GM12878 (cell line): Measurements from ENCODE around the gene SSR3. TPM values are rescaled to one million over a fixed set of nuclear protein-coding genes. Genes with fewer than 3 reads are reported as not detected.

Experiments
- ATAC-seq: fragments of 200-7000 bp; cut with Tn5 transposase; 3 replicates; pipeline ENCODE4 v1.9.1; 2020; ENCODE audit warnings: mild to moderate bottlenecking, moderate library complexity
- BruUV-seq: library from RNA; stranded (reverse); fragments of 400-500 nt; replicated peaks from 2 replicates; lab custom pipeline; 2021; lab: Mats Ljungman, UMichigan
- CTCF ChIA-PET: fragments of 300-600 bp; sonication (Branson Sonifier 250); formaldehyde crosslinking; extraction: SDS; loops from one replicate; lab custom pipeline; 2021; ENCODE audit warnings: inconsistent platforms; lab: Yijun Ruan, JAX
- POLR2A ChIA-PET: fragments of 350-600 bp; formaldehyde crosslinking; extraction: SDS; loops from one replicate; lab custom pipeline; 2021; ENCODE audit warnings: inconsistent platforms; lab: Charles Lee
- RAD21 ChIA-PET: fragments of 300-600 bp; sonication (Branson Sonifier 250); formaldehyde crosslinking; loops from one replicate; lab custom pipeline; 2023; ENCODE audit warnings: antibody characterized with exemption; ENCODE audit not compliant: unreplicated experiment; lab: Charles Lee
- SMC1A ChIA-PET: fragments of 300-600 bp; sonication (Branson Sonifier 250); formaldehyde crosslinking; loops from one replicate; lab custom pipeline; 2023; ENCODE audit not compliant: unreplicated experiment, uncharacterized antibody; lab: Charles Lee
- DNase-seq: peaks from one replicate; pipeline ENCODE4 v3.0.0-alpha.2; 2011; ENCODE audit warnings: low read depth, low spot score
- FAIRE-seq: peaks from 3 replicates; lab custom pipeline; 2011; peaks lifted over from hg19 to GRCh38; lab: Jason Lieb, UNC
- H2AFZ ChIP-seq: 2 replicates; pipeline ENCODE4 v1.6.0; 2011; ENCODE audit warnings: low read depth, low read length, control low read depth; ENCODE audit not compliant: control insufficient read depth
- H3K27ac ChIP-seq: 2 replicates; pipeline ENCODE4 v1.5.1; 2011; ENCODE audit warnings: control low read depth; ENCODE audit not compliant: control insufficient read depth, insufficient read depth
- H3K27me3 ChIP-seq, 2 experiments: replicated peaks in 1 of 2; 2 replicates each; pipeline versions ENCODE4 v1.6.0 to v1.6.1; 2011; ENCODE audit warnings: low read length in 1 of 2; ENCODE audit not compliant: control insufficient read depth in 2 of 2, insufficient read depth in 2 of 2
- H3K36me3 ChIP-seq, 2 experiments: 2 replicates each; pipeline ENCODE4 v1.5.1; 2011; ENCODE audit warnings: low read length in 1 of 2; ENCODE audit not compliant: control insufficient read depth in 2 of 2, insufficient read depth in 2 of 2
- H3K4me1 ChIP-seq: 2 replicates; pipeline ENCODE4 v1.6.1; 2011; ENCODE audit warnings: mild to moderate bottlenecking, low read length, moderate library complexity, mixed read lengths; ENCODE audit not compliant: control insufficient read depth, insufficient read depth
- H3K4me2 ChIP-seq: 2 replicates; pipeline ENCODE4 v1.6.0; 2011; ENCODE audit warnings: control low read depth; ENCODE audit not compliant: control insufficient read depth, insufficient read depth
- H3K4me3 ChIP-seq: fragments of 200-600 bp; sonication (generic); 2 replicates; pipeline ENCODE4 v1.5.1; 2016
- H3K79me2 ChIP-seq: 2 replicates; pipeline ENCODE4 v1.6.0; 2011; ENCODE audit warnings: low read length; ENCODE audit not compliant: control insufficient read depth, insufficient read depth
- H3K9ac ChIP-seq: 2 replicates; pipeline ENCODE4 v1.8.0; 2011; ENCODE audit warnings: low read length, control low read depth, mixed read lengths; ENCODE audit not compliant: control insufficient read depth, insufficient read depth
- H3K9me3 ChIP-seq: replicated peaks from 3 replicates; pipeline ENCODE4 v1.5.1; 2011; ENCODE audit warnings: mild to moderate bottlenecking, low read length; ENCODE audit not compliant: control insufficient read depth, insufficient read depth
- H4K20me1 ChIP-seq: 2 replicates; pipeline ENCODE4 v1.6.0; 2011; ENCODE audit not compliant: control insufficient read depth, insufficient read depth
- BACH1 ChIP-seq: fragments of 450-650 bp; IDR thresholded peaks from 2 replicates; pipeline ENCODE4 v1.6.1; 2017; ENCODE audit warnings: mild to moderate bottlenecking, borderline replicate concordance
- CREM ChIP-seq: IDR thresholded peaks from 2 replicates; pipeline ENCODE4 v1.6.1; 2014; ENCODE audit warnings: antibody characterized with exemption, low read depth
- DPF2 ChIP-seq: fragments of 450-650 bp; IDR thresholded peaks from 2 replicates; pipeline ENCODE4 v1.6.1; 2017; ENCODE audit warnings: mild to moderate bottlenecking
- IRF3 ChIP-seq: fragments of 450-650 bp; IDR thresholded peaks from 2 replicates; pipeline ENCODE4 v1.6.1; 2014; ENCODE audit warnings: mild to moderate bottlenecking
- IRF5 ChIP-seq: fragments of 450-650 bp; IDR thresholded peaks from 2 replicates; pipeline ENCODE4 v1.6.1; 2017; ENCODE audit warnings: borderline replicate concordance
- JUND ChIP-seq: IDR thresholded peaks from 2 replicates; pipeline ENCODE4 v1.6.1; 2012; ENCODE audit warnings: low read depth, mild to moderate bottlenecking, low read length, improper control_type of control experiment, moderate library complexity
- MTA3 ChIP-seq: IDR thresholded peaks from 2 replicates; pipeline ENCODE4 v1.6.1; 2012; ENCODE audit warnings: low read length, inconsistent platforms, borderline replicate concordance
- MXI1 ChIP-seq: fragments of 150-350 bp; IDR thresholded peaks from 2 replicates; pipeline ENCODE4 v1.6.1; 2011; ENCODE audit warnings: low read depth, mild to moderate bottlenecking, inconsistent platforms, low read length, improper control_type of control experiment
- NRF1 ChIP-seq: conservative IDR thresholded peaks from 2 replicates; pipeline ENCODE4 v1.6.1; 2011; ENCODE audit warnings: mild to moderate bottlenecking, low read depth, low read length, improper control_type of control experiment
- STAT3 ChIP-seq: IDR thresholded peaks from 2 replicates; pipeline ENCODE4 v1.6.1; 2011; ENCODE audit warnings: low read depth, low read length, improper control_type of control experiment
- ZNF274 ChIP-seq: IDR thresholded peaks from one replicate; pipeline ENCODE4 v1.8.0; 2011; ENCODE audit not compliant: insufficient read length, insufficient read depth
- ZNF384 ChIP-seq: IDR thresholded peaks from 2 replicates; pipeline ENCODE4 v1.6.1; 2012; ENCODE audit warnings: low read depth, mild to moderate bottlenecking, low read length, improper control_type of control experiment, borderline replicate concordance
- ZSCAN29 ChIP-seq: fragments of 450-650 bp; IDR thresholded peaks from 2 replicates; pipeline ENCODE4 v1.6.1; 2017; ENCODE audit warnings: mild to moderate bottlenecking, moderate library complexity
- WGBS: methylation state at CpG from one replicate; pipeline ENCODE4 v1.1.6; 2016; ENCODE audit warnings: low lambda C conversion rate; ENCODE audit not compliant: insufficient replicate concordance, insufficient coverage; ENCODE audit errors: missing lambda C conversion rate; 5-methylcytosine and 5-hydroxymethylcytosine counted together
- in situ Hi-C: fragments of 300-500 bp; cut with MboI; formaldehyde crosslinking; loops from 9 replicates; pipeline ENCODE4 v1.14.3; 2018; ENCODE audit warnings: mixed read lengths
- intact Hi-C: fragments of 100-400 bp; cut with micrococcal nuclease; formaldehyde crosslinking; loops from one replicate; pipeline ENCODE4 v1.14.2; 2022; ENCODE audit not compliant: unreplicated experiment
- polyA plus RNA-seq, 11 experiments: library from polyadenylated mRNA; depleted of rRNA in 4 of 11; unstranded in 6 of 11; stranded (reverse) in 5 of 11; fragments of >200 nt; fragmentation: Nextera tagmentation in 4 of 11; fragmentation: Illumina TruSeq in 1 of 11; extraction: Ambion mirVana in 4 of 11; extraction: Trizol in 1 of 11; gene quantifications; 1 replicate in 1 of 11; 2 replicates in 10 of 11; pipeline versions ENCODE4 v1.2.1 to v1.2.3, GENCODE V29; 2011 to 2016; ENCODE audit warnings: inconsistent platforms in 2 of 11, missing spikeins in 2 of 11, low read depth in 1 of 11
- total RNA-seq, 4 experiments: library from RNA; depleted of rRNA in 3 of 4; stranded (reverse); fragments of >200 nt in 3 of 4; fragmentation: Illumina TruSeq in 1 of 4; extraction: Trizol in 1 of 4; gene quantifications; 2 replicates each; pipeline versions ENCODE4 v1.2.1 to v1.2.3, GENCODE V29; 2013 to 2021

SSR3 gene
- total and polyA plus RNA-seq, 10 of the 15 experiments (the other 5 are each of a cell fraction or from before 2014, with no cell fraction given) = 133 to 345 (median 191) TPM

- intact Hi-C loops = no loop called here
- H3K9ac ChIP-seq = no peak overlapping the region
- BruUV-seq = no TSS peak
- no peak for TF ChIP-seq BACH1
- no peak for TF ChIP-seq ZSCAN29
- no peak for TF ChIP-seq DPF2
- no peak for TF ChIP-seq STAT3
- TF ChIP-seq MTA3 = no peak
- no peak for TF ChIP-seq IRF5
- TF ChIP-seq IRF3 = no peak
- no peak for TF ChIP-seq CREM
- TF ChIP-seq JUND = no peak
- TF ChIP-seq ZNF384 = no peak
- TF ChIP-seq NRF1 = no peak
- TF ChIP-seq ZNF274 = no peak
- no peak for TF ChIP-seq MXI1
- TF ChIP-seq, all 136 proteins: peak for 0
- CTCF ChIA-PET = interaction anchor here (1.0 to 3.0 kb wide), 2 partner anchors 9 to 54 kb away, joined by 3 to 22 read pairs; no protein-coding TSS in a partner anchor
- SMC1A ChIA-PET = interaction anchor here (1.0 to 4.9 kb wide), 5 partner anchors 8 to 23 kb away, joined by 3 to 24 read pairs (median 4); no protein-coding TSS in a partner anchor
- Histone ChIP-seq H4K20me1 (no peaks in the 10 kb centered on the region), H3K79me2 (no peaks in the 10 kb centered on the region), H3K4me2 (no peak overlapping the region), H3K9me3 (peaks cover 2% of the 10 kb centered on the region), H3K27me3 (no peaks in the 10 kb centered on the region), H3K27ac (no peak overlapping the region), H3K4me3 (no peak overlapping the region), H3K4me1 (peaks cover 14% of the 10 kb centered on the region), H3K36me3 (no peaks in the 10 kb centered on the region), H2AFZ (no peak overlapping the region)
- no peak for ATAC-seq
- POLR2A ChIA-PET = no interaction called here
- in situ Hi-C loops = no loop called here
- 47% methylated on average over 3 of the region's 3 CpGs for WGBS
- no peak for DNase-seq
- no peak for FAIRE-seq
- RAD21 ChIA-PET = interaction anchor here (0.6 to 1.6 kb wide), 2 partner anchors 17 to 447 kb away, joined by 3 to 4 read pairs; no protein-coding TSS in a partner anchor
These were observed 63.7 kb downstream of the SSR3 start for GRCh38 chr3:156491192-156491591.

Other genes with a start within 250 kb of the SSR3 start
- 17.8 and 23.4 TPM in 2 replicates for gene TIPARP, start 119.5 kb upstream of the SSR3 start, total RNA-seq (2014; rRNA removed)
- 21.5 TPM in 2 replicates for gene TIPARP, start 119.5 kb upstream of the SSR3 start, total RNA-seq (2014; rRNA removed; fragmentation: Illumina TruSeq; extraction: Trizol)
- gene TIPARP, start 119.5 kb upstream of the SSR3 start, total RNA-seq (2021) = 13.8 and 14.8 TPM in 2 replicates
- 13.5 and 17.2 TPM in 2 replicates for gene TIPARP, start 119.5 kb upstream of the SSR3 start, polyA plus RNA-seq (2011; rRNA removed)
- gene TIPARP, start 119.5 kb upstream of the SSR3 start, polyA plus RNA-seq (2014; fragmentation: Illumina TruSeq; extraction: Trizol) = 17.8 and 22.1 TPM in 2 replicates
- 1 to 10 TPM; 3.2 to 3.3 TPM for gene TIPARP, start 119.5 kb upstream of the SSR3 start, polyA plus RNA-seq (2014; fragmentation: Nextera tagmentation; extraction: Ambion mirVana)
- gene TIPARP, start 119.5 kb upstream of the SSR3 start, polyA plus RNA-seq (2014; rRNA removed) = 7.6 and 9.3 TPM in 2 replicates
- gene TIPARP, start 119.5 kb upstream of the SSR3 start, polyA plus RNA-seq (2016; fragmentation: Nextera tagmentation; extraction: Ambion mirVana) = 1 to 10 TPM; 6.1 to 7.9 TPM